B cell (primary cell): Measurements from ENCODE around the gene JADE2. TPM values are rescaled to one million over a fixed set of nuclear protein-coding genes. Genes with fewer than 3 reads are reported as not detected.

Experiments
- ATAC-seq: fragments of 200-7000 bp; cut with Tn5 transposase; one replicate; pipeline ENCODE4 v1.10.0; 2021; ENCODE audit warnings: low read depth, mild to moderate bottlenecking, moderate number of reproducible peaks, moderate library complexity
- CTCF ChIA-PET: fragments of 350-600 bp; sonication (Branson Sonifier 250); formaldehyde crosslinking; loops from one replicate; lab custom pipeline; 2021; ENCODE audit warnings: antibody characterized with exemption, inconsistent platforms; lab: Charles Lee
- POLR2A ChIA-PET: fragments of 350-600 bp; sonication (Branson Sonifier 250); formaldehyde crosslinking; loops from one replicate; lab custom pipeline; 2021; ENCODE audit warnings: antibody characterized with exemption; lab: Charles Lee
- DNase-seq: peaks from one replicate; pipeline ENCODE4 v3.0.0; 2013
- H2AFZ ChIP-seq: 2 replicates; pipeline ENCODE4 v1.6.1; 2012; ENCODE audit warnings: mild to moderate bottlenecking, low read depth, low read length; ENCODE audit not compliant: insufficient read depth, poor library complexity, severe bottlenecking
- H3K27ac ChIP-seq, 2 donors: 1 replicate in 1 of 2; 2 replicates in 1 of 2; pipeline ENCODE4 v1.5.1; 2012 to 2013; ENCODE audit warnings: low read length in 2 of 2, mild to moderate bottlenecking in 2 of 2, moderate library complexity in 1 of 2
- H3K27me3 ChIP-seq, 4 experiments: fragments of 200-600 bp in 1 of 4; sonication (generic) in 1 of 4; replicated peaks in 1 of 4; 1 replicate in 2 of 4; 2 replicates in 2 of 4; pipeline versions ENCODE4 v1.6.1 to v1.7.0; 2013 to 2016; ENCODE audit warnings: low read length in 3 of 4, mild to moderate bottlenecking in 2 of 4, mixed read lengths in 1 of 4, moderate library complexity in 1 of 4; ENCODE audit not compliant: insufficient read depth in 4 of 4, control insufficient read depth in 3 of 4; ENCODE audit errors: control extremely low read depth in 1 of 4
- H3K36me3 ChIP-seq, 2 experiments: replicated peaks in 1 of 2; 1 replicate in 1 of 2; 2 replicates in 1 of 2; pipeline versions ENCODE4 v1.6.1 to v1.7.1; 2013; ENCODE audit warnings: low read length in 1 of 2; ENCODE audit not compliant: insufficient read depth in 2 of 2, control insufficient read depth in 1 of 2; ENCODE audit errors: control extremely low read depth in 1 of 2, extremely low read depth in 1 of 2
- H3K4me1 ChIP-seq, 2 donors: fragments of 200-600 bp in 1 of 2; sonication (generic) in 1 of 2; 1 replicate in 1 of 2; 2 replicates in 1 of 2; pipeline versions ENCODE4 v1.5.1 to v1.6.1; 2013 to 2017; ENCODE audit warnings: low read length in 2 of 2; ENCODE audit not compliant: control insufficient read depth in 2 of 2, insufficient read depth in 2 of 2
- H3K4me2 ChIP-seq: replicated peaks from 2 replicates; pipeline ENCODE3; 2012; ENCODE audit warnings: mild to moderate bottlenecking, low read depth, low read length; ENCODE audit not compliant: poor library complexity, severe bottlenecking
- H3K4me3 ChIP-seq, 5 experiments: fragments of 200-600 bp in 1 of 5; sonication (generic) in 1 of 5; 1 replicate in 3 of 5; 2 replicates in 2 of 5; pipeline versions ENCODE4 v1.5.1 to v1.7.0; 2011 to 2016; ENCODE audit warnings: low read length in 4 of 5, mild to moderate bottlenecking in 4 of 5, low read depth in 2 of 5, control low read depth in 1 of 5, moderate library complexity in 1 of 5; ENCODE audit not compliant: insufficient read depth in 1 of 5; ENCODE audit errors: control extremely low read depth in 1 of 5, extremely low read depth in 1 of 5
- H3K79me2 ChIP-seq: fragments of 200-600 bp; sonication (generic); one replicate; pipeline ENCODE4 v1.6.0; 2016; ENCODE audit warnings: low read length; ENCODE audit not compliant: control insufficient read depth, insufficient read depth
- H3K9ac ChIP-seq: fragments of 200-600 bp; sonication (generic); 2 replicates; pipeline ENCODE4 v1.6.1; 2017; ENCODE audit warnings: mild to moderate bottlenecking, low read length, moderate library complexity
- H3K9me3 ChIP-seq, 3 donors: one replicate each; pipeline versions ENCODE4 v1.6.1 to v1.7.1; 2013; ENCODE audit warnings: low read length in 2 of 3; ENCODE audit not compliant: control insufficient read depth in 2 of 3, insufficient read depth in 1 of 3; ENCODE audit errors: control extremely low read depth in 1 of 3
- H4K20me1 ChIP-seq: 2 replicates; pipeline ENCODE4 v1.6.0; 2012; ENCODE audit warnings: mild to moderate bottlenecking, low read length; ENCODE audit not compliant: insufficient read depth, control insufficient read depth, poor library complexity, severe bottlenecking
- H3K27ac Mint-ChIP-seq: one replicate; pipeline ENCODE4 v1.8.0; 2021; ENCODE audit warnings: mixed read lengths
- H3K27me3 Mint-ChIP-seq: one replicate; pipeline ENCODE4 v1.8.0; 2021; ENCODE audit warnings: mixed read lengths
- H3K4me1 Mint-ChIP-seq: one replicate; pipeline ENCODE4 v1.8.0; 2021; ENCODE audit warnings: mixed read lengths
- H3K4me3 Mint-ChIP-seq: one replicate; pipeline ENCODE4 v1.8.0; 2021; ENCODE audit warnings: mixed read lengths
- H3K9me3 Mint-ChIP-seq: one replicate; pipeline ENCODE4 v1.8.0; 2022; ENCODE audit warnings: mixed read lengths; ENCODE audit not compliant: insufficient read depth
- CTCF ChIP-seq: fragments of 200-600 bp; IDR thresholded peaks from one replicate; pipeline ENCODE4 v1.8.0; 2022; ENCODE audit warnings: antibody characterized with exemption, mild to moderate bottlenecking
- EZH2 ChIP-seq: IDR thresholded peaks from 2 replicates; pipeline ENCODE4 v1.6.1; 2012; ENCODE audit warnings: borderline replicate concordance, low read depth, mild to moderate bottlenecking, moderate library complexity, low read length; ENCODE audit not compliant: insufficient read depth, poor library complexity, severe bottlenecking
- WGBS: methylation state at CpG from one replicate; pipeline ENCODE4 v1.1.5; 2013; ENCODE audit warnings: missing lambda C conversion rate; ENCODE audit not compliant: insufficient coverage; 5-methylcytosine and 5-hydroxymethylcytosine counted together
- intact Hi-C: fragments of 100-400 bp; cut with micrococcal nuclease; formaldehyde crosslinking; loops from one replicate; pipeline ENCODE4 v1.10.0; 2022
- polyA plus RNA-seq: library from polyadenylated mRNA; depleted of rRNA; stranded (reverse); fragments of >200 nt; gene quantifications from 2 replicates; pipeline ENCODE4 v1.2.3, GENCODE V29; 2012
- total RNA-seq, 2 donors: library from RNA; stranded (reverse); fragments of 120-200 nt in 1 of 2; gene quantifications; 1 replicate in 1 of 2; 2 replicates in 1 of 2; pipeline versions ENCODE4 v1.2.3 to v1.2.4, GENCODE V29; 2013 to 2022

Gene JADE2
- total and polyA plus RNA-seq, 2 donors (not counting 1 experiment from before 2014, with no cell fraction given): 80.5 to 247 TPM

- Histone ChIP-seq H3K27ac (no peak overlapping the region), H3K4me1 (no peaks in the 10 kb centered on the region), H2AFZ (no peak overlapping the region), H3K9me3 (no peaks in the 10 kb centered on the region), H3K79me2 (no peaks in the 10 kb centered on the region), H3K27me3 (no peaks in the 10 kb centered on the region), H3K36me3 (peaks cover 5 to 67% of the 10 kb centered on the region in 2 experiments), H3K4me3 (no peak overlapping the region), H3K9ac (no peak overlapping the region), H4K20me1 (no peaks in the 10 kb centered on the region), H3K4me2 (no peak overlapping the region)
- TF ChIP-seq EZH2 (no peak), CTCF (no peak)
- intact Hi-C loops: no loop called here
- no peak overlapping the region for H3K27ac Mint-ChIP-seq
- no peak for DNase-seq
- 81% methylated on average over 2 of the region's 3 CpGs for WGBS
- H3K4me1 Mint-ChIP-seq: no peaks in the 10 kb centered on the region
- H3K9me3 Mint-ChIP-seq: no peaks in the 10 kb centered on the region
- CTCF ChIA-PET: interaction anchor here (0.6 to 1.3 kb wide), 2 partner anchors 21 to 258 kb away, joined by 4 to 6 read pairs; no protein-coding TSS in a partner anchor
- no peak for ATAC-seq
- no peaks in the 10 kb centered on the region for H3K27me3 Mint-ChIP-seq
- POLR2A ChIA-PET: no interaction called here
- no peak overlapping the region for H3K4me3 Mint-ChIP-seq
Observed at GRCh38 chr5:134608555-134608954, 83.1 kb downstream of the JADE2 start.

- no peaks in the 10 kb centered on the region for H4K20me1 ChIP-seq
- no peaks in the 10 kb centered on the region for H3K79me2 ChIP-seq
- peaks cover 8 to 63% of the 10 kb centered on the region in 2 experiments for H3K36me3 ChIP-seq
- H3K4me1 ChIP-seq: no peaks in the 10 kb centered on the region
- no peak overlapping the region for H2AFZ ChIP-seq
- TF ChIP-seq CTCF: no peak
- DNase-seq (no peak), ATAC-seq (no peak)
- intact Hi-C loops: no loop called here
- ChIA-PET POLR2A (no interaction called here), CTCF (interaction anchor here (1.3 kb wide), 1 partner anchor 22 kb away, joined by 6 read pairs; no protein-coding TSS in a partner anchor)
- Mint-ChIP-seq H3K9me3 (no peaks in the 10 kb centered on the region), H3K4me3 (no peak overlapping the region), H3K27me3 (no peaks in the 10 kb centered on the region), H3K4me1 (no peaks in the 10 kb centered on the region), H3K27ac (no peak overlapping the region)
- WGBS: no CpG with 5 or more reads among the region's 3 CpGs
- no peak overlapping the region for H3K4me2 ChIP-seq
- H3K27me3 ChIP-seq: no peaks in the 10 kb centered on the region
- no peaks in the 10 kb centered on the region for H3K9me3 ChIP-seq
- no peak overlapping the region for H3K9ac ChIP-seq
- H3K27ac ChIP-seq: no peak overlapping the region
- no peak overlapping the region for H3K4me3 ChIP-seq
Observed at GRCh38 chr5:134609232-134609851, 83.9 kb downstream of the JADE2 start.
